IPS-18a (cell line): Measurements from ENCODE around the gene ST3GAL3.

Source experiments
- H3K27ac ChIP-seq: one replicate; pipeline ENCODE4 v1.5.1; 2013; ENCODE audit warnings: low read length
- H3K27me3 ChIP-seq: one replicate; pipeline ENCODE4 v1.6.1; 2013; ENCODE audit warnings: mild to moderate bottlenecking, low read length; ENCODE audit not compliant: control insufficient read depth, insufficient read depth
- H3K36me3 ChIP-seq: one replicate; pipeline ENCODE4 v1.6.1; 2013; ENCODE audit warnings: low read depth, low read length; ENCODE audit not compliant: control insufficient read depth
- H3K4me1 ChIP-seq: one replicate; pipeline ENCODE4 v1.6.1; 2013; ENCODE audit warnings: low read depth, low read length; ENCODE audit not compliant: control insufficient read depth
- H3K4me3 ChIP-seq: one replicate; pipeline ENCODE4 v1.5.1; 2013; ENCODE audit warnings: low read length
- H3K9ac ChIP-seq: one replicate; pipeline ENCODE4 v1.6.1; 2013; ENCODE audit warnings: mild to moderate bottlenecking, low read length, moderate library complexity
- H3K9me3 ChIP-seq: one replicate; pipeline ENCODE4 v1.6.1; 2013; ENCODE audit warnings: low read depth, low read length; ENCODE audit not compliant: control insufficient read depth

The ST3GAL3 gene

DNA sequence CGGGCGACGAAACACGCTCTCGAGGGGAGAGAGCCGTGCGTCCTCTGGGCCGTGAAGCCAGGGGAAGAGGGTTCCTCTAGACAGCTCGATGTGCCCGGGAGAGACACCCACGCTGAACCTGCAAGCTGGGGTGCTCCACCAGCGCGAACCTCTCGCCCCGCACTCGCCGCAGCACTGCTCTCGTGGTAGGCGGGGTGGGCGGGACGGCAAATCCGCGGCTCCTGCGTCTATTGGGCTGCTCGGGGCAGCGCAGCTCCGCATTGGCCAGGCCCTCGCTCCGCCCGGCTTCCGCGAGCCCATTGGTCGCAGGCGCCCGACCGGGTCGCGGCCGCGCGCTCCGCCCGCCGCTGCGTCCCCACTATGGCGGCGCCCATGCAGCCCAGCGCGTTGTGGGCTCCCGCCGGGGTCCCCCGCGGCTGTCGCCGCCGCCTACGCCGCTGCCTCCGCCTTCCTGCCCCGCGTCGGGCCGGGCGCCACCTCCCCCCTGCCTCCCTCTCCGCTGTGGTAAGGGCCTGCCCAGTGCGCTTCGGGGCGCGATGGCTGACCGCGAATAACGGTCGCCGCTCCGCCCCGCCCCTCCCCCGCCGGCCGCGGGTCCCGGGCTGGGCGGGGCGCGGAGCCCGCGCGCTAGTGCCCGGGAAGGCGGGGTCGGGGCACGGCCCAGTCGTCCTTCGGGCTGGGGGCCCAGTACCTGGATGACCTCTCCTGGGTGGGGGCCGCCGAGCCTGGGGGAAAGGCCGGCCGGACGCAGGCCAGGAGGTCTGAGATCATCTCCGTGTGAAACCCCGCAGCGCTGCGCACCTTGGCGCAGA is at the start of gene ST3GAL3:
ST3GAL3 (plus strand) TSS at position 347 of the 812 bp plus-strand sequence. CDS start 28,727 bp downstream, outside the sequence.
- H3K4me1 ChIP-seq, result peaks cover 12% of the 10 kb centered on the region
- peak within 1 kb of the TSS; percentile 83 for H3K4me3 ChIP-seq
- H3K9me3 ChIP-seq, result no peaks in the 10 kb centered on the region
- peaks cover 32% of the 10 kb centered on the region for H3K36me3 ChIP-seq
- peak within 1 kb of the TSS; percentile 72 for H3K9ac ChIP-seq
- no peaks in the 10 kb centered on the region for H3K27me3 ChIP-seq
- no peak within 1 kb of the TSS for H3K27ac ChIP-seq

- H3K9ac ChIP-seq, result no peak overlapping the region
- peaks cover 67% of the 10 kb centered on the region for H3K36me3 ChIP-seq
- H3K4me3 ChIP-seq, result peak overlapping the region; percentile 14
- H3K27ac ChIP-seq, result peak overlapping the region; percentile 48
- no peaks in the 10 kb centered on the region for H3K27me3 ChIP-seq
- no peaks in the 10 kb centered on the region for H3K9me3 ChIP-seq
- peaks cover 21% of the 10 kb centered on the region for H3K4me1 ChIP-seq
Measured at GRCh38 chr1:43659212-43660166, 47.8 kb upstream of the ST3GAL3 start.

GRCh38 chr1:43660355-43660754 is 47.0 kb upstream of the ST3GAL3 start:
- peak overlapping the region; percentile 28 for H3K4me3 ChIP-seq
- peak overlapping the region; percentile 48 for H3K27ac ChIP-seq
- no peak overlapping the region for H3K9ac ChIP-seq
- no peaks in the 10 kb centered on the region for H3K27me3 ChIP-seq
- H3K36me3 ChIP-seq, result peaks cover 67% of the 10 kb centered on the region
- peaks cover 21% of the 10 kb centered on the region for H3K4me1 ChIP-seq
- H3K9me3 ChIP-seq, result no peaks in the 10 kb centered on the region

DNA sequence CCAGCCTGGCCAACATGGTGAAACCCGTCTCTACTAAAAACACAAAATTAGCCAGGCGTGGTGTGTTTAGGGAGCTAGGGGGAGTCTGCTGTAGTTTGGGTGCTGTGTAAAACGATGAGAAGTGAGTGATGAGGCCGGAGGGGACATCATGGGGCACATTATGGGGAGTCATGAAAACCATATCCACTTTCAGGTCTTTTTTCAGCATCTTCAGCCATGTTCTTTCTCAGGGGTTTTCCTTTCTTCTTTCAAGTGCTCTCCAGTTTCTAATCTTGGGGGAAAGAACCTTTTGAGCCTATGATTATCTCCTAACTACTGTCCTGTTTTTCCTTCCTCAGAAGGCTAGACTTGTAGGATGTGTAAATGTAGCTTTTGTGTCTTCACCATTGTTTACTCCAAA is 43.0 kb upstream of the ST3GAL3 start:
- Histone ChIP-seq H3K27ac (no peak overlapping the region), H3K36me3 (peaks cover 76% of the 10 kb centered on the region), H3K9me3 (no peaks in the 10 kb centered on the region), H3K9ac (no peak overlapping the region), H3K27me3 (no peaks in the 10 kb centered on the region), H3K4me3 (no peak overlapping the region), H3K4me1 (peaks cover 16% of the 10 kb centered on the region)

- no peak overlapping the region for H3K27ac ChIP-seq
- H3K36me3 ChIP-seq, result peaks cover 98% of the 10 kb centered on the region
- H3K4me3 ChIP-seq, result no peak overlapping the region
- peaks cover 2% of the 10 kb centered on the region for H3K4me1 ChIP-seq
- H3K9me3 ChIP-seq, result no peaks in the 10 kb centered on the region
- no peaks in the 10 kb centered on the region for H3K27me3 ChIP-seq
- H3K9ac ChIP-seq, result no peak overlapping the region
Measured at GRCh38 chr1:43666608-43667007, 40.7 kb upstream of the ST3GAL3 start.

DNA sequence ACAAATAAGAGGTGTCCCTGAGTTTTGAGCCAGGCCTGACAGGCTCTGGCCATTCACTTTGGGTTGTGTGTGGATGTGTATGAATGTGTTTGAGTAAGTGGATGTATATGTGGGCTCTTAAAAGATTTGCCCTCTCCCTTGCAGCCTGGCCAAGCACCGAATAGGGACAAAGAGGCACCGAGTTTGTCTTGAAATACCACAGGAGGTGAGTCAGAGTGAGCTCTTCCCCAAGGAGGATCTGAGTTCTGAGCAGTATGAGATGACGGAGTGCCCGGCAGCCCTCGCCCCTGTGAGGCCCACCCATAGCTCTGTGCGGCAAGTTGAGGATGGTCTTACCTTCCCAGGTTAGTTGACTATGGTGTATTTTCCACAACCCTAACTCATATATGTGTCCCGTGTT is 38.4 kb upstream of the ST3GAL3 start:
- no peaks in the 10 kb centered on the region for H3K4me1 ChIP-seq
- H3K27ac ChIP-seq, result no peak overlapping the region
- no peak overlapping the region for H3K9ac ChIP-seq
- no peaks in the 10 kb centered on the region for H3K27me3 ChIP-seq
- no peak overlapping the region for H3K4me3 ChIP-seq
- peaks cover 93% of the 10 kb centered on the region for H3K36me3 ChIP-seq
- H3K9me3 ChIP-seq, result no peaks in the 10 kb centered on the region

- H3K36me3 ChIP-seq, result peaks cover 91% of the 10 kb centered on the region
- H3K27ac ChIP-seq, result no peak overlapping the region
- no peaks in the 10 kb centered on the region for H3K27me3 ChIP-seq
- no peaks in the 10 kb centered on the region for H3K4me1 ChIP-seq
- H3K9ac ChIP-seq, result no peak overlapping the region
- H3K9me3 ChIP-seq, result no peaks in the 10 kb centered on the region
- no peak overlapping the region for H3K4me3 ChIP-seq
Measured at GRCh38 chr1:43669878-43670277, 37.5 kb upstream of the ST3GAL3 start.

DNA sequence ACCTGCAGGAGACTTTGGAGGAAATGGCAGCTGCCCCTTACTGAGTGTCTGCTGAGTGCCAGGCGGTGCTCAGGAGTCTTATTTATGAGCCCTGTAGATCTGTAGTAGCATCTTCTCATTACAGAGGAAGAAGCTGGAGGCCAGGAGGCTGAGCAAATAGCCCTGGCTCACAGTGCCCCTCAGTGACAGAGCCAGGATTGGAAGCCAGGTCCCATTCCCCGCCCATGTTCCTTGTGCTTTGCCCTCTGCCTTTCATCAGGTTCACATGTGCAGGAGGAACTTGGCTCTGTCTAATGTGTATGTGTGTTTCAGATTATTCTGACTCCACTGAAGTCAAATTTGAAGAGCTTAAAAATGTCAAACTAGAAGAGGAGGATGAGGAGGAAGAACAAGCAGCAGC is 36.1 kb upstream of the ST3GAL3 start:
- Histone ChIP-seq H3K27ac (no peak overlapping the region), H3K9me3 (no peaks in the 10 kb centered on the region), H3K9ac (no peak overlapping the region), H3K4me3 (no peak overlapping the region), H3K36me3 (peaks cover 86% of the 10 kb centered on the region), H3K27me3 (no peaks in the 10 kb centered on the region), H3K4me1 (no peaks in the 10 kb centered on the region)

- Histone ChIP-seq H3K4me3 (no peak overlapping the region), H3K36me3 (peaks cover 80% of the 10 kb centered on the region)
Measured at GRCh38 chr1:43671626-43672330, 35.6 kb upstream of the ST3GAL3 start.

DNA sequence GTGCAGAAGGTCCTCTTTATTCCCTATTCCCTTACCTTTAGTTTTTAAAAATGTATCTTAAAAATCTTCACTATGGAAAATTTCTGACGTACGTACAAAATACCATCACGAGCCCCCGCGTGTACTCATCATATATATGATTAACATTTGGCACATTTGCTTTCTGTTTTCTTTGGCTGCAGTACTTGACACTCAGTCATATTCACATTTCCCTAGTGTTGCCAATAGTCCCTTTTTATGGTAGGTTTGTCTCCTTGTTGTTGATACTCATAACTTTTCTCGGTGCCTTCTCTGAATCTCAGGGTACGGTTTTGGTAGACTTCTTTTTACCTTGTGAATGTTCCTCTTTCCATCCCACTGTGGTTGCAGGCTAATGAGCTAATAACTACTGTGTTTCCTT is 34.1 kb upstream of the ST3GAL3 start:
- peaks cover 77% of the 10 kb centered on the region for H3K36me3 ChIP-seq
- no peaks in the 10 kb centered on the region for H3K27me3 ChIP-seq
- no peaks in the 10 kb centered on the region for H3K9me3 ChIP-seq
- no peak overlapping the region for H3K9ac ChIP-seq
- no peak overlapping the region for H3K4me3 ChIP-seq
- no peaks in the 10 kb centered on the region for H3K4me1 ChIP-seq
- no peak overlapping the region for H3K27ac ChIP-seq

More at GRCh38 chr1:43671626-43672330, 35.6 kb upstream of the ST3GAL3 start:
- H3K27me3 ChIP-seq, result no peaks in the 10 kb centered on the region
- no peaks in the 10 kb centered on the region for H3K9me3 ChIP-seq
- no peak overlapping the region for H3K27ac ChIP-seq
- no peak overlapping the region for H3K9ac ChIP-seq
- no peaks in the 10 kb centered on the region for H3K4me1 ChIP-seq

DNA sequence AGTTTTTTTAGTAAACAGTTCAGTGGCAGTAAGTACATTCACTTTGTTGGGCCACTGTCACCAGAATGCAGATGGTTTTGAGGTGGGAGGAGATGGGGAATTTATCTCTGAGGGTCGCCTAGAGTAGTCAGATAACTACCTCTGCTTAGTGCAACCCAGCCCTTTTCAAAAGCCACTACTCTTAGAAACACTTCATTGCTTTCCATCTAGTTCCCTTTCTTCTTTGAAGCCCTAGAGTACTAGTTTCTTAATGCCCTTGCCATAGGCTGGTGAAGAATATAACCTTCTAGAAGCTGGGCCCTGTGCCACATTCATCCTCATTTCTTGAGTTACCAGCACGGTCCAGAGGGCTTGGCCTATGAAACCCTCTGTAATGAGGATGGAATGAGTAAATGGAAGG is 28.4 kb upstream of the ST3GAL3 start:
- Histone ChIP-seq H3K9ac (no peak overlapping the region), H3K27me3 (no peaks in the 10 kb centered on the region), H3K9me3 (no peaks in the 10 kb centered on the region), H3K4me3 (no peak overlapping the region), H3K27ac (no peak overlapping the region), H3K4me1 (no peaks in the 10 kb centered on the region), H3K36me3 (peaks cover 73% of the 10 kb centered on the region)
